Measurements from ENCODE around the gene C22orf23. TPM values are rescaled to one million over a fixed set of nuclear protein-coding genes. Genes with fewer than 3 reads are reported as not detected.
"Not testable (repeated sequence)": the region's sequence is repeated elsewhere in the genome, so short reads cannot be mapped to it uniquely, and the experiment has no call there.

Gene C22orf23
- total RNA-seq, 2 experiments from 2014 or later = not detected

DNA sequence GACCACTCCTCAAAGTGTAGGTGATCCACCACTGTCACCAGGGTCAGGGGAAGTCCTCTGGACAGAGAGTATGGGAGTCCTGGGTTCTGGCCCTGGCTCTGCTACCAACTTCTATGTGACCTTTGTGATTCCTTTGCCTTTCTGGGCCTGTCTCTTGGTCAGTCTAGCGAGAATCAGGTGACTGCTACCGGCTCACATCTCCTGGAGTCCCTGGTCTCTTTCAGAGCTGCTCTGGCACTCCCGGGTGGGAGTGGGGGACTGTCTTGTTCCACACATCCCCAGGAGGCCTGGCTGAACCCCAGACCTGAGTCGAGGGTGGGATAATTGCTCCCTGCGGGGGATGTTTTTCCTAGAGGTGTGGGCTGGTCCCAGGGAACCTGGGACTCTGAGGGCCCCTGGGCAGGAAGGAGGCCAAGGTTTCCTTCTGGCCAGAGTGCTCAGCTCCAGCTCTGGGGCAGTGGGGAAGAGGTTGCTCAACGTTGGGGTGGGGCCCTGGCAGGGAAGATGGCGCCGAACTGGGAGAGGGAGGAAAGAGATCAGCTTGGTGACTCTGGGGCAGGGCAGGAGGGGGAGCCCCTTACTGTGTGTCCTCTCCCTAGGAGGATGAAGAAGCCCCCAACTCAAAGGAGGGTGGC, 28.9 kb upstream of the C22orf23 start:
- Mint-ChIP-seq H3K4me3 (no peak overlapping the region), H3K36me3 (ENCODE audit: low read depth) (no peaks in the 10 kb centered on the region), H3K4me1 (ENCODE audit: low read depth) (no peaks in the 10 kb centered on the region), H3K27ac (no peak overlapping the region), H3K27me3 (no peaks in the 10 kb centered on the region), H3K9me3 (no peaks in the 10 kb centered on the region)
- intact Hi-C loops (cut with micrococcal nuclease) = no loop called here
- ATAC-seq (no peak), DNase-seq (no peak)
- POLR2A ChIA-PET = interaction anchor here (1.3 kb wide), 1 partner anchor 10 kb away, joined by 3 read pairs; no protein-coding TSS in a partner anchor
- CTCF ChIA-PET = no interaction called here
- TF ChIP-seq, protein P1, sequence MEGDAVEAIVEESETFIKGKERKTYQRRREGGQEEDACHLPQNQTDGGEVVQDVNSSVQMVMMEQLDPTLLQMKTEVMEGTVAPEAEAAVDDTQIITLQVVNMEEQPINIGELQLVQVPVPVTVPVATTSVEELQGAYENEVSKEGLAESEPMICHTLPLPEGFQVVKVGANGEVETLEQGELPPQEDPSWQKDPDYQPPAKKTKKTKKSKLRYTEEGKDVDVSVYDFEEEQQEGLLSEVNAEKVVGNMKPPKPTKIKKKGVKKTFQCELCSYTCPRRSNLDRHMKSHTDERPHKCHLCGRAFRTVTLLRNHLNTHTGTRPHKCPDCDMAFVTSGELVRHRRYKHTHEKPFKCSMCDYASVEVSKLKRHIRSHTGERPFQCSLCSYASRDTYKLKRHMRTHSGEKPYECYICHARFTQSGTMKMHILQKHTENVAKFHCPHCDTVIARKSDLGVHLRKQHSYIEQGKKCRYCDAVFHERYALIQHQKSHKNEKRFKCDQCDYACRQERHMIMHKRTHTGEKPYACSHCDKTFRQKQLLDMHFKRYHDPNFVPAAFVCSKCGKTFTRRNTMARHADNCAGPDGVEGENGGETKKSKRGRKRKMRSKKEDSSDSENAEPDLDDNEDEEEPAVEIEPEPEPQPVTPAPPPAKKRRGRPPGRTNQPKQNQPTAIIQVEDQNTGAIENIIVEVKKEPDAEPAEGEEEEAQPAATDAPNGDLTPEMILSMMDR (IDR thresholded peaks at IDR 0.05) = no peak

DNA sequence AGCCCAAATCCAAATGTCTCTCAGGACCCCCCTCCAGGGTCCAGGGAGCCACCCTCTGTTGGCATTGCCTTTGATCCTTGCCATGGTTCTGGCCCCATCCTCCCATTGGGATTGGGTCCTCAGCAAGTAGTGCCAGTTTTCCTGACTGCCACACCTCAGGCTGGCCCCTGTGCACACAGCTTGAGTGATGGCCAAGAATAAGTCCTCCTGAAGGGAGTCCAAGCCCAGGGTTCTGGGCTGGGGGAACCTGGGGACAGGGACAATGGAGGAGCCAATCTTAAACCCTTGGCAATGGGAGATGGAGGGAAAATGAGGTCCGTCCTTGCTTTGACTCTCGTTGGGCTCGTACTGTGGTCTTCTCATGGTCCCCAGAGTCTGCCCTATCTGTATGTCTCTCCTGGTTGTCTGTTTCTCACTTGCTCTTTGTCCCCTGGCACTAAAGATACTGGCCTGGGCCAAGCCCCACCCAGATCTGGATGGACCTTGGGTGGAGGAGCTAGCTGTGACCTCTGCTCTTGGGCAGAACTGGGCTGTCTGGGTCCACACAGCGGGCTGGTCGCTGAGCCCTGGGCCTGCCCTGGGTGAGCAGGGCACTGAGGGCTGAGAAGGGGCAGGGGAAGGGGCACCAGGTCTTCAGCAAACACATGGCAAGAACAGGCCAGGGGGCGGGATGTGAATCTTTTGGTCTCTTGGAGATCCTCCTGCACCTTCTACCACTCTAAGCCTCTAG, 28.0 kb upstream of the C22orf23 start:
- no peaks in the 10 kb centered on the region for H3K27me3 Mint-ChIP-seq
- ChIA-PET CTCF (no interaction called here), POLR2A (no interaction called here)
- DNase-seq (no peak), ATAC-seq (no peak)
- no peaks in the 10 kb centered on the region for H3K9me3 Mint-ChIP-seq
- H3K4me1 Mint-ChIP-seq (ENCODE audit: low read depth) = no peaks in the 10 kb centered on the region
- no peak overlapping the region for H3K4me3 Mint-ChIP-seq
- H3K36me3 Mint-ChIP-seq (ENCODE audit: low read depth) = no peaks in the 10 kb centered on the region
- TF ChIP-seq, protein P1 (IDR thresholded peaks at IDR 0.05) = no peak
- intact Hi-C loops (cut with micrococcal nuclease) = no loop called here
- no peak overlapping the region for H3K27ac Mint-ChIP-seq

DNA sequence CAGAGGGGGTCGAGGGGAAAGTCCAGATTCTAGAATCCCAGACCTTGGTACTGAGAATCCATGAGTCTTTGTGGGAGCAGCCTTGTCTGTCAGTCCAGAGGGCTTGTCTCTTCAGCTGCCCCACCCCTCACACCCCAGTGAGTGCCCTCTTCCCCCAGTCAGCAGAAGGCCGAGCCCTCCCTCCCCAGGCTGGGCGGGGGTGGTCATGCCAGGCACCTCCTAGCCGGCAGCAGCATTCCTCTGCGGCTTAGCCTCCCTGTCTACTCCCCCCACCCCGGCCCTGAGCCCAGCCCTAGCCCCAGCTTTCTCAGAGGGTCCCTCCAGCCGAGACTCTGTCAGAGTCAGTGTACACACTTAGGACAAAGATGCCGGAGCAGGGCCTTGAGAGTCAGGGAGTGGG, 26.4 kb upstream of the C22orf23 start:
- no peak overlapping the region for H3K27ac Mint-ChIP-seq
- H3K4me1 Mint-ChIP-seq (ENCODE audit: low read depth) = no peaks in the 10 kb centered on the region
- no peak for ATAC-seq
- intact Hi-C loops (cut with micrococcal nuclease) = no loop called here
- TF ChIP-seq, protein P1 (IDR thresholded peaks at IDR 0.05) = no peak
- no peak overlapping the region for H3K4me3 Mint-ChIP-seq
- CTCF ChIA-PET = no interaction called here
- no peaks in the 10 kb centered on the region for H3K9me3 Mint-ChIP-seq
- H3K36me3 Mint-ChIP-seq (ENCODE audit: low read depth) = no peaks in the 10 kb centered on the region
- DNase-seq = no peak
- POLR2A ChIA-PET = no interaction called here
- H3K27me3 Mint-ChIP-seq = no peaks in the 10 kb centered on the region

DNA sequence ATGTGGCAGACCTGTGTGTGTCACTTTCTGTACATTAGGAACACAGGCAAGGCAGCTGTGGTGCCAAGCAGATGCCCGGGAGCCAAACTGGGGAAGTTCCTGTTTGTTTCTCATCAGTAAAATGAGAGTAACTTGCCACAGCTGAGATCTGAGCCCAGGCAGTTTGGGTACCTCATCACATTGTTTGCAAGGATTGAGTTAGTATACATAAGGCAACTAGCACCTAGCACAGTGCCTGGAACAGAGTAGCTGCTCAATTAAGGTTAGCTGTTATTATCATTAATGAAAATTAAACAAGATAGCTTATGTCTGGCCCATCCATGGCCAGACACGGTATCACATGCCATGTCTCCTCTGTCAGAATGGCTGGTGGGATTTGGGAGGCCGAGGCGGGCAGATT, 23.1 kb upstream of the C22orf23 start:
- no peaks in the 10 kb centered on the region for H3K36me3 Mint-ChIP-seq (ENCODE audit: low read depth)
- ATAC-seq (no peak), DNase-seq (no peak)
- ChIA-PET POLR2A (no interaction called here), CTCF (interaction anchor here (1.6 kb wide), 1 partner anchor 11 kb away, joined by 5 read pairs; no protein-coding TSS in a partner anchor)
- H3K4me3 Mint-ChIP-seq = no peak overlapping the region
- no peaks in the 10 kb centered on the region for H3K9me3 Mint-ChIP-seq
- H3K4me1 Mint-ChIP-seq (ENCODE audit: low read depth) = no peaks in the 10 kb centered on the region
- no peak overlapping the region for H3K27ac Mint-ChIP-seq
- intact Hi-C loops (cut with micrococcal nuclease) = no loop called here
- TF ChIP-seq, protein P1 (IDR thresholded peaks at IDR 0.05) = no peak
- no peaks in the 10 kb centered on the region for H3K27me3 Mint-ChIP-seq

DNA sequence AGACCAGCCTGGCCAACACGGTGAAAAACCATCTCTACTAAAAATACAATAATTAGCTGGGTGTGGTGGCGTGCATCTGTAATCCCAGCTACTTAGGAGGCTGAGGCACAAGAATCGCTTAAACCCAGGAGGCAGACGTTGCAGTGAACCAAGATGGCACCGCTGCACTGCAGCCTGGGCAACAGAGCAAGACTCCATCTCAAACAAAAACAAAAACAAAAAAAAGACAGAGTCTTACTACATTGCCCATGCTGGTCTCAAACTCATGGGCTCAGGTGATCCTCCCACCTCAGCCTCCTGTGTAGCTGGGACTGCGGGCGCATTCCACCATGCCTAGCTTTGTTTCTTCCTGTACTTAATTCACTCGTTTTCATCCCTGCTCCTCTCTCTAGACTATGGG, 22.6 kb upstream of the C22orf23 start:
- CTCF ChIA-PET = interaction anchor here (1.6 kb wide), 1 partner anchor 10 kb away, joined by 5 read pairs; no protein-coding TSS in a partner anchor
- H3K4me3 Mint-ChIP-seq; H3K4me1 Mint-ChIP-seq (ENCODE audit: low read depth); H3K36me3 Mint-ChIP-seq (ENCODE audit: low read depth); DNase-seq; H3K27me3 Mint-ChIP-seq; H3K27ac Mint-ChIP-seq; H3K9me3 Mint-ChIP-seq; ATAC-seq; intact Hi-C loops (cut with micrococcal nuclease); POLR2A ChIA-PET: not testable (repeated sequence)

Measured in activated CD8-positive, alpha-beta T cell treated with anti-CD3 and anti-CD28 coated beads for 36 hours (primary cell).